Measurements from ENCODE around the gene RYR2.
"Not testable (repeated sequence)": the region's sequence is repeated elsewhere in the genome, so short reads cannot be mapped to it uniquely, and the experiment has no call there.

The RYR2 gene

DNA sequence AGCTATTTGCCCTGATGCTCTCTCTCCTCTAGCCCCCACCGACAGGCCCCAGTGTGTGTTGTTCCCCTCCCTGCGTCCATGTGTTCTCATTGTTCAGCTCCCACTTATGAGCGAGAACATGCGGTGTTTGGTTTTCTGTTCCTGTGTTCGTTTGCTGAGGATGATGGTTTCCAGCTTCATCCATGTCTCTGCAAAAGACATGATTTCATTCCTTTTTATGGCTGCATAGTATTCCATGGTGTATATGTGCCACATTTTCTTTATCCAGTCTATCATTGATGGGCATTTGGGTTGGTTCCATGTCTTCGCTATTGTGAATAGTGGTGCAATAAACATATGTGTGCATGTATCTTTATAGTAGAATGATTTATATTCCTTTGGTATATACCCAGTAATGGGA is 110.0 kb downstream of the RYR2 start:
- not testable (repeated sequence) for DNase-seq

DNA sequence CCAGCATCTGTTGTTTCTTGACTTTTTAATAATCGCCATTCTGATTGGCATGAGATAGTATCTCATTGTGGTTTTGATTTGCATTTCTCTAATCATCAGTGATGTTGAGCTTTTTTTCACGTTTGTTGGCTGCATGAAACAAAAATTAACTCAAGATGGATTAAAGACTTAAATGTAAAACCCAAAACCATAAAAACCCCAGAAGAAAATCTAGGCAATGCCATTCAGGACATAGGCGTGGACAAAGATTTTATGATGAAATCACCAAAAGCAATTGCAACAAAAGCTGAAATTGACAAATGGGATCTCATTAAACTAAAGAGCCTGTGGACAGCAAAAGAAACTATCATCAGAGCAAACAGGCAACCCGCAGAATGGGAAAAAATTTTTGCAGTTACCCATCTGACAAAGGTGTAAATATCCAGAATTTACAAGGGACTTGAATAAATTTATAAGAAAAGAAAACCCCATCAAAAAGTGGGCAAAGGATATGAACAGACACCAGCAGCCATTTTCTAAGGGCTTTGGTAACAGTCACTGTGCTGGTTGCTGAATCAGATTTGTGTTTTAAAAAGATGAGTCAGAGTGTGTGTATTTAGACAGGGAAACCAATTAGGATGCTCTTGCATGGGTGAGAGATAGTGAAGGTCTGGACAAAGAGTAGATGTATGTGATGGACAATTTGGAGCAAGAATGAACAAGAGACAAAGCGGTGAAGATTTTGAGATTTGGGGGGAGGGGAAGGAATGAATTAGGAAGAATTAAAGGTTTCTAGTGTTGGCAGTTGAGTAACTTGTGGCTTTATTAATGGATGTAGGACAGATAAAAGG is 110.7 kb downstream of the RYR2 start:
- DNase-seq, result no peak

DNA sequence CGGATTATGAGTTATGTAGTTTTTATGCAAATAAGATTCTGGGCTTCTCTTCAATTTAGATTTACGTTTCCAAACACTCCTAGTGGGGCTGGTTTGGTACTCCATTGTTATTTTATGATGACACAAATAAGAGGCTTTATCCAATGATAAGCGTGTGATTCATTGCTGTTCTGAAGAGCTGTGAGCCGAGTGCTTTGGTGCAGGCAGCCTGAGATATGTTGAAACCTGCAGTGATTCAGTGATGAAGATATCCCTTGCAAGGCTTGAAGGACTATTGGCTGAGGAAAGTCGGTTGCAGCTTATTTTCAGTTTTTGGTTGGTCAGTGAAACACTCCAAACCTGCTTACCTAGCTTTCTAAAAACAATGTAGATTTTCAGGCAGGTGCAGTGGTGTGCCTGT is 112.2 kb downstream of the RYR2 start:
- DNase-seq, result no peak

DNA sequence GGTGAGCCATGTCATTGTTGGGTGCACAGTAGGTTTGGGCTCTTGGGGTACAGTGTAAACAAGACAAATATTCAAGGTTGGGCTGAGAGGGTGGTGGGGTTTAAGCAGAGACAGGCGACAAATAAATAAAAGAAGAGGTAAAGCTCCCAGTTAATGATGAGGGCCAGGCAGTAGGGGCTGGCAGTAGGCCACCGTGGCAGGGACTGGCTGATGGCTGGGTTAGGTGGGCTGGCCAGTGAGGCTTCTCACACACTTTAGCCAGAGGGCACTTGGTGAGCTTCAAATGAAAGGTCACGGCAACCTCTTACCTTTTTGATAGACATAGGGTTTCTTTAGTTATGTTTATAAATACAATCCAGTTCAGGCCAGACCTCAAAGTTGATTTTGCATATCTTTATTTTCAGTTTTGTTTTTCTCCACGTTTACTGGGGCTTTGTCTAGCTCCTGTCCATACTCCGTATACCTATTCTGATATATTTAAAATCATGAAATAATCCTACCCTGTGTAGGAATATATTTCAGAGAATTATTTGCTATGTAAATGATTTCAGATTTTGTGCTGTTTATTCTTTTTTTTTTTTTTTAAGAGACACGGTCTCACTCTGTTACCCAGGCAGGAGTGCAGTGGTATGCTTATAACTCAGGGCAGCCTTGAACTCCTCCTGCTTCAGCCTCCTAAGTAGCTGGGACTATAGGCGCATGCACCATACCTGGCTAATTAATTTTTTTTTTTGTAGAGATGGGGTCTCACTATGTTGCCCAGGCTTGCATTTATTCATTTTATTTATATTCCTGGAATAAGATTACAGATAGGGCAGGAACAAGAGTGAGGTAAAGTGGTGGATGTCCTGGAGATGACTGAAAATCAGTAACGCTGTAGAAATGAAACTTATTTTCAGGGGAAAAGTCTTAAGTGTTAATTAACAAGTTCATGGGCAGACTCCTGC is 122.7 kb downstream of the RYR2 start:
- no peak for DNase-seq

DNA sequence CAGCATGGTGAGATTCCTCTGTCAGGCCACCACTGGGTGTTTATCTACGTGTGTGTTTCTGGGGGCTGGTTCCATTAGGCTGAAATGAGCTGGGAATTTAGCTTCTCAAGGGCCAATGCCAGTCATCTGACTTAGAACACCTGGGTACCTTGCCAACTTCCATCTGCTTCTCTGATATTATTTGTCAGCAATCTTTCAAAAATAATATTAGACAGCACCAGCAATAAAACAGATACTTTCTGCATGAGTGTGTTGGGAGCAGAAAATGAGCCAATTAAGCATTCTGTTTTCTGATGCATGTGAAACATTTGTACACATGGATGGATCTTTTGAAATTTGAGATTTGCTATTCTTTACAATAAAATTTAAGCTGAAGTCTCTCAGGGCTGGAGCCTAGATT is 124.1 kb downstream of the RYR2 start:
- no peak for DNase-seq

DNA sequence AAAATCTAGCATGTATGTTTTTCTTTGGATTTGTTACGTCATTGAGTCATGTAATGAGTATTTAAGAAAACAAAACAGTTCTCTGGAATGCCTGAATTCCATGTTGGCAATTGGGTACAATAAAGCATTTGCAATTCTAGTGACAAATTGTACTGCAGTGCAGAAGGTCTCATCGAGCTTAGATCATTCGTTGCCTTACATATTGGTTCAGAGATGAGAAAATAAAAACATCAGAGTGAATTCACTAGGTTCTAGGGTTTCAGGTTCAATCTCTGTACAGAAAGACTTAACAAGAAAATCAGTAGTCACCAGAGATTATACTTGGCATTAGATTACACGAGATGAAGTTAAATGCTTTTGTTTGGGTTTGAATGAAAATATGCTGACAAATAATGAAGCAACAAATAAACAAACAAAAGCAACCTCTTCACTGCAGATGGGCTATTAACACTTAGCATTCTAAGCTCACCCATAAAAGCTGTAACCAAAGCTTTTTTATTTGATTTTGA is 124.7 kb downstream of the RYR2 start:
- no peak for DNase-seq

DNA sequence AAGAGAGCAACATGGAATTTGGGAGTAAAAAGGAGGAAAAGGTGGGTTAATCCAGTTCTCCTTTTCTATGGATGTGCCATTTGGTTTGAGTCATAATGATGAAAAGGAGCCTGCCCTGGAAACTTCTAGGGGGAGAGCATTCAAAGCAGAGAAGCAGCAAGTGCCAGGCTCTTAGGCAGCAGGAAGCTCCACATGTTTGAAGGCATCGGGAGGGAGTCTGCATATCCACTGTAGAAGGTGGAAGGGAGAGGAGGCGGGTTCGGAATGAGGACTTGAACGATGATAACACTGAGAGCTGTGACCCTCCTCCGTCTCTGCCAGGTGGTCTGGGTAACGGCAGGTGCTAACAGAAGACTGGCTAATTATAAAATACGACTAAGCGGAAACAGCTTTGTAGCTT is 128.2 kb downstream of the RYR2 start:
- DNase-seq, result no peak

DNA sequence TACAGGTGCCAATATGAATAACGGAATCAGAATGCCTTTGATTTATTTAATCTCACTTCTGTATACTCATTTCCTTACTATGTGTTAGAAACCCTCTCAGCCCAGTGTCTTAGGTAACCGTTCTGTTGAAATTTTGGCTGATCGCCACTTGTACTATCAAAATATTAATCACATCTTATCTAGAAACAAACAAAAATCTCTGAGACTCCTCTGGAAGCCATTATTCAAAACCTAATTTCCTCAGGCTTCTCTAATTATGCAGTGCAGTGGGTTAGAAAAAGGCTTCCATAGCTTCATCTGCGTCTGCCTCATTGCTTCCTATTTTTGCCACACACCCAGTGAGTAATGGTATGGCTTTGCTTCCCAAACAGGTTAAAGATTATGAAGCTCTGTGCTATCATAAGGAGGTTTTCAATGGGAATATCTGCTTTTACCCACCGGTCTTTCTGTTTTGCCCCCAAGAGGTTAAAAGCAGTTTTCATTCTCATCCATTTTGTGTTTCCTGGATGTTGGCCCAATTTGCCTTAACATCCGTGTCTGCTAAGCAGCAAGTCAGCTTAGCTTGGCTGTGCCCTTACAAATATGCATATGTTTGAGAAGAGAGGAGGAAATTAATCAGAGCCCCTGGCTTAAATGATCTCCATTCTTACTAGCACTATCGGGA is 129.6 kb downstream of the RYR2 start:
- DNase-seq, result no peak

DNA sequence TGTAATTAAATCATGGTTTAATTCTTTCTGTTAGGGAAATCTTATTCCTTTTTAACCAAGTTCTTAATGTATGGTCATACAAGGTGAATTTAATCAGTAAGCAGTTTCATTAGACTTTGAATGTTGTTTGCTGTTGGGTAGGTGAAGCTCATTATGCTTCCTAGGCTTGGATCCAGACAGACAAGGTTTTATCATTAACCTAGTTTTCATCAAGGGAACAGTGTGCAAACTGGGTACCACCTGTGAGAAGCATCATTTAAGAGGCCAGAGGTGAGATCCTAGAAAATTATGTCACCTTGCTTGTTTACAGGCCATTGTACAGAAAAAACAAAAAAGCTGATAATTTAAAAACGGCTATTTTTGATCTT is 130.1 kb downstream of the RYR2 start:
- DNase-seq, result no peak

DNA sequence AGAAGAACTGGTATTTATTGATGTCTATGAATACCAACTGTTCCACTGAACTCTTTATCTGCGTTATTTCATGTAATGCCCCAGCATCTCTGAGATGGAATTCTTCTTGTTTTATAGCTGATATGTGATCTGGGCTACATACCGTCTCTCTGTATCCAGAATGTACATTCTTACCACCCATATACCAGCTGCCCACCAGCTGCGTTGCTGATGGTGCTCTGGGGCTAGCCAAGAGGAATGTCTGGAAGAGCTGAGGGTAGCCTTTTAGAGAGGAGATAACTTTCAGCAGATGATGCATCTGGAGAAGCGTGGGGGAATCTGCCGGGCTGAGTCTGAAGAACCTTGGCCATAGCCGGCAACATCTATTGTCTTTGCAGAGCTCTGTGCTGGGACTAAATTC is 137.5 kb downstream of the RYR2 start:
- DNase-seq, result peak; percentile 54

DNA sequence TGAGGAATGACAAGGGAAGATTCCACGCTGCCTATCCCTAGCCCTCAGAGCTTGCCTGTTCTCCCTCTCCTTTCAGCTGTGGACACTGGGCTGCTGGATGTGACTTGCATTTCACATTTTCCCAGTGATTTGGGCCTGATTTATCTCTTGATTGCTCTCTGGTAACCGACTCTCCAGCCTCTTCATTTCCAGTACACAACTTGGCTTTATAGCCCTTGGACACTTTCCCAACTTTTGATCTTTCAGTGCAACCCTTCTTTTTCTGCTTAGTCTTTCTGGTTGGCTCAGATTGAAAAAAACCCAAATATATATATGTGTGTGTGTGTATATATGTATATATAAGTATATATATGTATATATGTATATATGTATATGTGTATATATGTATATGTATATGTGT is 138.3 kb downstream of the RYR2 start:
- no peak for DNase-seq

DNA sequence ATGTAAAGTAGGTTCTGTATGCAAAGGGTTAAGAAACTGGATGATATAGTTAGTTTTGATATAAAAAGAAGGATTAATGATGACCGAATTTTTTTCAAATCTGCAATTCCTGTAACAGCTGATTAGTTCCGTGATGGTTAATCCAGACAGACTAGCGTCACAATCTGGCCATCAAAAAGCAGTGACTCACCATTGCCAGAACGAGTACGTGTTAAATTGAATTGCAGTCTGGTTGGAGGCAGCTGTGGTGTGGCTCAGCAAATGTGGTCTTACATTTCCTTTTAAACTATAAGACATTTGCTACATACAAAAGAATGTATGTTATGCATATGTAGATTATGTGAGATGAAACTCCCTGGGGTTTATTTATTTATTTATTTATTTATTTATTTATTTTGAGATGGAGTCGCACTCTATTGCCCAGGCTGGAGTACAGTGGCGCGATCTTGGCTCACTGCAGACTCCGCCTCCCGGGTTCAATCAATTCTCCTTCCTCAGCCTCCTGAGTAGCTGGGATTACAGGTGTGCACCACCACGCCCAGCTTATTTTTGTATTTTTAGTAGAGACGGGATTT is 139.8 kb downstream of the RYR2 start:
- peak; percentile 52 for DNase-seq

DNA sequence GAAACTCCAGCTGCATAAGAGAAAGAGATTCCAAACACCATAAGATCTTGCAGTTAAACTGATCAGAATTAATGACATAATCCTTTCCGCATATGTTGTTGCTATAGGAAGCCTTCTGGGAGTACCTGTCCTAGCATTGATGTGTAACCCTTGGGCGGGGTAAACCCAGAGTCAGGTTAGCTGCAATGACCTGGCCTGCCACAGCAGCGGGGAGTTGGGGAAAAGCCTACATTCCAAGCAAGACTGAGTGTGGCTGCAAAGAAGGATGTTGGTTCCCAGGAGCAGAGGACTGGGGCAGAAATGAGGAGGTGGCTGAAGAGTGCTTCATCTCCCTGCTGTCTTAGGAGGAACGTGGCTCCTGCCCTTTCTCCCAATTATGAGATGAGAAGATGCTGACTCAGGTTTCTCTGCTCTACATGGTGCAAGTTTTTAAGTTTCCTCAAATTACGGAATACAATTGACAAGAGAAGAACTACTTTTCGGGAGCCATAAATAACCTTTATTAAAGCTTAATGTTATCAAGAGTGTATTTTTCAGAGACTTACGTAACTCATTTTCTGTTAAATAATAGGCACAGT is 142.1 kb downstream of the RYR2 start:
- DNase-seq, result no peak

DNA sequence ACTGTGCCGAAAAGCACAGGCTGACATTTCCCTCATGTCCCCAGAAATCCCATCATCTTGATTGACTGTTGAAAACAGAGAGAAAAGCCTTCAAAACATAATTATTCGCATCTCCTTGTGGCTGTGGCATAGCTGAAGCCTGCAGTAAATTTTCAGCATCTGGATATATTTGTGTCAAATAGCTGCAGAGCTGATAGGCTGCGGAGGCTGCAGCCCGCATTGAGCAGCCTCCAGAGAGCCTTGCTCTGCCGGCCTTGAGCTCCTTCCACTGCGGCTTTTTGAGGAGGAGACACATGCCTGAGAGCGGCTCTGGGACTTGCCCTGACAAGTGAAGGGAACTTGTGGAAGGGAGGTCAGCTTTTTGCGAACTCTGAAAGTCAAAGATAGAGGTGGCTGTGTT is 144.7 kb downstream of the RYR2 start:
- no peak for DNase-seq

DNA sequence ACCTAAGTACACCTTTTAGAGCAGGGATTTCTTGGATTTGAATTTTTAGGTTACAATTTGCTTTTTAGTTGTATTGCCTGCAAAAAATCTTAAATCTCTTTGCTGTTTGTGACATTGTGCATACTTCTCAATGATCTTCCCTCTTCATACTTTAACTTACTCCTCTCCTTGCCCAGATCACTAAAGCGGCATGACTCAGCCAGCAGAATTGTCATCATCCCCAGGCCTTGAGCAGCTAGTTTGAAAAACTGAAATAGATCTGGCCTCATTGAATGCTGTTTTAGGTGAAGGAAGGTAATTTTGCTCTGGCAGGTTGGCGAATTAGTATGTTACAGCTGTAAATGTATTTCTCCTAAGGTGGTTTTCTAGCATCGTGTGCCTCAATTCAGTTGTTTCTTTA is 145.9 kb downstream of the RYR2 start:
- DNase-seq, result no peak

DNA sequence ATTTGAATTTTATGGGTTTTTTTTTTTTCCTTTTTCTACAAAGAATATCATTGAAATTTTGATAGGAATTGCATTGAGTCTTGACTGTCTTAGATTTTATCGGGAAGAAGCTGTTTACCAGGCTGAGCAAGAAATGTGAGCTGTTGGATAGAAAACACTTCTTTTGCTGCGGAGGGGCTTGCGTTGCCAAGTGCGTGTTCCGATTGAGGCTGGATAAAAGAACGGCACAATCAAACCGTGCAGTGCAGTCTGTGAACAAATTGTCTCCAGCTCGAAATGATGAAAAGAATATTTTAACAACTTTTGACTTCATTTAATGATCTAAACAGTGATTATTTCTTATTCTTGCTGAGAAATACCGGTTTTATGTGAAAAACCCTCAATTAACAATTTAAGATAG is 149.4 kb downstream of the RYR2 start:
- no peak for DNase-seq

DNA sequence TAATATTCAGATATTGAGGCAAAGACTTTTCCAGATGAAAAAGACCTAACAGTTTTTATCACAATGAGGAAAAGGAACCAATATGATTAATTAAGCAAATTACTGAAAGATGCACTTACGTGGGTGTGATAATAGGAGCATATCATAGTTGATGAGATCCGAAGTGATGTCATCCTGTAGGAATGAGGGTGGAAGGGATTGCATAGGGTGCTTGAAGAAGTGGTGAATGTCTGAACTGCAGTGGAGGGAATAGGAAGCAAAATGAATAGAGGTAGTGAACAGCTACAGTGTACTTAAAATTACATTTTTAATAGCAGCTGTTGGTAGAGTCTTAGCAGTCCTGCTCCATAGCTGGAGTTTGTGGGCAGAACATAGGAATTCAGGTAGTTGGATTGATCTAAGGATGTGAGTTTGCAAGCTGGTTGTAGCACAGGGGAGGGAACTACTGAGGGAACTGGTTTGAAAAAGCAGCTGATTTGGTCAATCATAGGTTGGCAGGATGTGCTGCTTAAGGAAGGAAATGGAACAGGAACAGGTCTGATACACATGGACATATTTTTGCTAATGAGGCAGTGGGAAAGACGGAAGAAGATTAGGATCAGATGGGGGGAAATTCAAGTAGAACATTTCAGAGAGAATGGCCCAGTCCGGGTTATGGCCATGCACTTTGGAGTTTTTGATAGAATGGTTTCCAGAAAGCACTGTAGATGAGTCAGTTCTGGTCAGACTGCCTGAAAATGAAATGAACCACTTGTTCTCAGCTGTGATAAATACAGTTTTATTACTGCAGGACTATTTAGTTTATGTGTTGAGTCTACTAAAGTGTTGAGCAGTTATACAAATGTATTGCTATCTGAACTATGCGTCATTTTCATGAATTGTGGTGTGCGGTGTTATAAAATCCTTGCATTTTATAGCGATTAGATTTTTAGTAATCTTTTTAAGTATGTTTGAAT is 155.8 kb downstream of the RYR2 start:
- no peak for DNase-seq

DNA sequence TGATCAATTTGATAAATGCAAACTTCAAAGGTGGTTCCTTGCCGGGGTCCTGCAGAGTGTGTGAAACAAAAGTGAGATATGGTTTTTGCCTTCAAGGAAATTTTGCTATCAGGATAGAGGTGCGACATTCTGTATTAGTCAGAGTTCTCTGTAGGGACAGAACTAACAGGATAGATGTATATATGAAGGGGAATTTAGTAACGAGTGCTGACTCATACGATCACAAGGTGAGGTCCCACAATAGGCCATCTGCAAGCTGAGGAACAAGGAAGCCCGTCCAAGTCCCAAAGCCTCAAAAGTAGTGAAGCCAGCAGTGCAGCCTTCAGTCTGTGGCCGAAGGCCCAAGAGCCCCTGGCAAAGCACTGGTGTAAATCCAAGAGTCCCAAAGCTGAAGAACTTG is 157.0 kb downstream of the RYR2 start:
- no peak for DNase-seq

DNA sequence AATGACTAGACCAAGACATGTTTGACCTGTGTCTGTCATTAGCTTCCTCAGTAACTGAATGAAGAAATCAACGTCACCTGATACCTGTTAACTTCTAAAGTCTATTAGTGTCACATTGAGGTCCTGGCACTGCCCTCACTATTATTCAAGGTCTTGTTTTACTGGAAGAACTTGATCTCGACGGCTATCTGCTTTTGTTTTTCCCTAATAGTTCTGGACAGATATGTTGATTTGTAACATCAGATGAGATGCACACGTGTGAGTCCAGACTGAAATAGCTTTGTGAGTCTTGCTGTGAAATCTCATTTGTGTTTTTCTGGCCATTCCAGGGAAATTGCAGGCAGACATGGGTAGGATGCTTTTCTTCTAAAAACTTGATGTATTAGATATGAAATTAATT is 159.2 kb downstream of the RYR2 start:
- no peak for DNase-seq

DNA sequence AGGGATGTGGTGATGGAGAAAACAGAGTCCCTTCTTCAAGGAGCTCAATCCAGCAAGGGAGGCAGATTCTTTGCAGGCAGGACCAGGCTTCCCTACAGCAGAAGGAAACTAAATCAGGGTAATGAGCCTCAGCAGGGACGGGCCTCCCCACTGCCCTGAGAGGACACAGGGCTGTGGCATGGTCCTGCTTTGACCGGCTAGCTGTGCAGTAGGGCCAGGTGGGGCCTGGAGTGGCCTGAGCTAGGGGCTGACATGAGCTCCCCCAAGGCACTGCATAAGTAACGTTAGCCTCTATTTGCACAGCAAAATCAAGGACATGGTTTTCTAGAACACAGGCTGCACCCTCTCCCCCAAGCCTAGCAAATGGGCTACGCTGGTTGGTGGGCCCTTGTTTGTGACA is 162.9 kb downstream of the RYR2 start:
- DNase-seq, result no peak

DNA sequence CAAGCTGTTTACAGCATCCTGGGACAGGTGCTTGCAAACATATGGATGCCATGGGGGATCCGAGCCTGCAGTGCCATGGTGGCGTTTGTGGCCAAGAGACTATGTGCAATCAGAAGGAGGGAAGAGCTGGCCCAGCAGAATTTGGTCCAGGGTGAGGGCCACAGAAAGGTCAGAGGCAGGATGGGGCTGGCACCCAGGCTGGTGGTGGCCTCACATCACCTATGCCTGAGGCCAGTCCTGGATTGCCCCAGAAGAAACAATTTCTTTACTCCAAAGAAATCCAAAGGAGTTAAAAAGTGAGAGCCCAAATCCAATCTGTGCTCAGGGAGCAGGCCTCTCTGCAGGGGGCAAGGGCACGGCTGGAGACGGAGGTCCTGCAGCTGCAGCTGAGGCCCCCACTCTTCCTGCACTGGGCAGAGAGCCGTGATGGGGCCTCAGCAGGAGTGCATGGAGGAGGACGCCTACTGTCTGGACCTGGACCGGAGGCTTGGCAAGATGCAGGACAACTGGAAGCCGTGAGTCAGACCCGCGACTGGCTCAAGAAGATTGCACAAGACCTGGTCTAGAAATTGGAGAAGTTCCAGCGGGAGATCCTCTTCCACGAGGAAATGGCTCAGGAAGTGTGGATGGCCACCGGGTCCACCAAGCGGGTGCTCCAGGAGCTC is 163.5 kb downstream of the RYR2 start:
- peak; percentile 26 for DNase-seq
